GM18526 (cell line): ENCODE measurements around the gene FUOM.

ENCODE experiments used
- POLR2A ChIP-seq: IDR thresholded peaks from 3 replicates; pipeline ENCODE4 v1.6.1; 2011; ENCODE audit not compliant: insufficient read length; ENCODE audit errors: extremely low read depth

FUOM gene

DNA sequence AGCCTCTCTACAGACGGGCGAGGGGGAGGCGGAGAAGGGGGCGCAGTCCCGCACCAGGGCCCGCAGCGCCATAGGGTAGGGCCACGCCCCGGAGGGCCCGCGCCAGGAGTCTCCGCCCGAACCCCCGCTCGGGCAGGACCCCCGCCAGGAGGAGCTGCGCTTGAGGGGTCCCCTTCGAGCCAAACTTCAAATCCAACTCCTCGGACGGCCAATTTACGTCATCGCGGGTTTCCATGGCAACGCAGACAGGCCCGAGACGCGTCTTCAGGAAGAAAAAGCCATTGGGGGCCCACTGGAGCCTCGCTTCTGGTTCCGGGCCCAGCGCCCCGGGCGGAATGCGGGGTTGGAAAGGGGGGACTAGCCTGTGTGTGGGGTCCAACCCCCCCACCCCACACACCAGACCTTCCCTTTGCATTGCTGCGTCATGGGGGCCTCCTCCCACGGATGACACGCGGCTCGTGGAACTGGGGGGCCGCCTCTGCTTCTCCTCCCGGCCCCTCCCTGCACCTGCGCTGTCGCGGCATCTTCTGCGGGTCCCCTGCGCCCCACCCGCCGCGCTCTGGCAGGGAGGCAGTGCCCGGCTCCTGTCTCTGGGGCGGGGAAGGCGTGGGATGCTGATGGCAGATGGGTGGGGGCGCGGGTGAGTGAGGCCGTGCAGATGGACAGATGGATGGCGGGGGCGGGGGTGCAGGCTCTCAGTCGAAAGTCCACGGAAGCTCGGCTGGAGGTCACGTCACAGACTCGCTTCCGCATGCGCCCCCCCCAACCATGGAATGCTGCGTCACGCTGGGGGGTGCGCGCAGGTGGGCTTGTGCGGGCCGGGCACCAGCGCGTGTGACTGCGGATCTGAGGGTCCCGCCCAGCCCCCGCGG lies 22.3 kb downstream of the FUOM start:
- TF ChIP-seq POLR2A, result no peak

DNA sequence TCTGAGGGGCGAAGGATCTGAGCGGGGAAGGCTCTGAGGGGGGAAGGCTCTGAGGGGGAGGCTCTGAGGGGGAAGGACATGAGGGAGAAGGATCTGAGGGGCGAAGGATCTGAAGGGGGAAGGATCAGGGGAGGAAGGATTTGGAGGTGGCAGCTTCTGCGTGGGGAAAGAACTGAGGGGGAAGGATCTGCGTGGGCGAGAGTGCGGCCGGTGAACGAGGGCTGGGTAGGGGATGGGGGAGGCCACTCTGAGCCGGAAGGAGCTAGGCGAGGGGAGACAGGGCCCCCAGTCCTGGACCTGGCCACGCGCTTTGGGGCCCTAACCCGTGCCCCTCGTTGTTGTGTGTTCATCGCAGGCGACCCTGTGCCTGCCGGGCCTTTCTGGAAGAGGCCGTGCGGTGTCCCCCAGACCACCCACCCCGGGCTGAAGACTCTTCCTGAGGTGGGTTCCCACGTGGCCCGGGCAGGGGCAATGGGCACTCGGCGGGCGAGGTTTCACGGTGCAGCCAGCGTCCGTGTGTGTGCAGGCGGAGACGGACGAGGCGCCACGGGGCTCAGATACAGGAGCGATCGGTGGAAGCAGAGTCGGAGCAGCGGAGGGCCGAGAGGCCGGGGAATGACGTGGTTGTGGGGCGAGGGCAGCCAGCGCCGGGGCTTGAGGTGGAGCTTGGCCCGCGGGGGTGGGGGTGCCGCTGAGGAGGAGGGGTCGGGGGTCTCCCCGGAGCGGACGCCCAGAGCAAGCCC lies 23.1 kb downstream of the FUOM start:
- no peak for TF ChIP-seq POLR2A

DNA sequence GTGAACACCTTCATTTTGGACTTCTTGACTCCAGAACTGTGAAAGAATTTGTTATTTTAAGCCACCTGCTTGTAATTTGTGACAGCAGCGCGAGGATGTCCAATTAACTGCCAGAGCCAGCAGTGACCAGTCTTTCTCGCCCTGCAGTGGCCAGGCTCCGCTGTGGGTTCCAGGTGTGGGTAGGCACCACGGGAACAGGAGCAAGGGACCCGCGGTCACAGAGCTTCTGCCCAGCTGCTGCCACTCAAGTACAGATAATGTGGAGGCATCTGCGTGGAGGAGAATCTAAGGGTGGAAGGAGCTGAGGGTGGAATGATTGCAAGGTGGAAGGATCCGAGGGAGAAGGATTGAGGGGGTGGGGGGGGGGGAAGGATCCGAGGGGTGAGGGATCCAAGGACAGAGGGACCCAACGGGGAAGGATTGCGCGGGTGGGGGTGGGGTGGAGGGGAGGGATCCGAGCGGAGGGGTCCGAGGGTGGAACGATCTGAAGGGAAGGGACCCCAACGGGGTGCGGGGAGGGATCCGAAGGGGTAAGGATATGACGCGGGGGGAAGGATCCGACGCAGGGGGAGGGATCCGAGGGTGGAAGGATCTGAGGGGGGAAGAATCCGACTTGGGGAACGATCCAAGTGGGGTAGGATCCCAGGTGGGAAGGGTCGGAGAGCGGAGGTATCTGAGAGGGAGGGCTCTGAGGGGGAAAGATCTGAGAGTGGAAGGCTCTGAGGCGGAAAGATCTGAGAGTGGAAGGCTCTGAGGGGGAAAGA lies 24.7 kb downstream of the FUOM start:
- no peak for TF ChIP-seq POLR2A

DNA sequence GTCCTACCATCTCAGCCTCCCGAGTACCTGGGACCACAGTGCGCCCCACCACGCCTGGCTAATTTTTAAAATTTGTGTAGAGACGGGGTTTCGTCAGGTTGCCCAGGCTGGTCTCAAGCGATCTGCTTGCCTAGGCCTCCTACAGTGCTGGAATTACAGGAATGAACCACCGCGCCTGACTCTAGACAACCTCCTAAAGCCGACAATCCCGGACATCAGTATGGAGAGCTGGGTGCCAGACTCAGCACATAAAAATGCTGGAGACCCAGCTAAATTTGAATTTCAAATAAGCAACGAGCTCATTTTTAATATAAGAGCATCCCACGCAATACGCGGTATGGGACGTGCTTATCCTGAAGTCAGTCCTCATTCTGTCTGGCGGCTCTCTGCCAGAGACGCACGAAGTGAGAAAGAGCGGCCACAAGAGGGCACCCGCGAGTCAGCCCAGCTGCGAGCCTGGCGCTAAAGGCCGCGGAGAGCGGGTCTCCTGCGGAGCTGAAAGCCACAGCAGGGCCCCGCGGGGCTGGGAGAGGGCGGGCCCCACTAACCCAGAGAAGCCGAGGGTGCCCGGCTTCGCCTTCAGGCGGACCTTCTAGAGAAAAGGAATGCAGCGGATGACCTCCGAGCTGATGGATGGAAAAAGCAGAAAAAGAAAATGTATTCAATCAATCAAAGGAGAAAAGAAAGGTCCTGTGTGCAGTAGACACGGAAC lies 28.2 kb downstream of the FUOM start:
- no peak for TF ChIP-seq POLR2A

DNA sequence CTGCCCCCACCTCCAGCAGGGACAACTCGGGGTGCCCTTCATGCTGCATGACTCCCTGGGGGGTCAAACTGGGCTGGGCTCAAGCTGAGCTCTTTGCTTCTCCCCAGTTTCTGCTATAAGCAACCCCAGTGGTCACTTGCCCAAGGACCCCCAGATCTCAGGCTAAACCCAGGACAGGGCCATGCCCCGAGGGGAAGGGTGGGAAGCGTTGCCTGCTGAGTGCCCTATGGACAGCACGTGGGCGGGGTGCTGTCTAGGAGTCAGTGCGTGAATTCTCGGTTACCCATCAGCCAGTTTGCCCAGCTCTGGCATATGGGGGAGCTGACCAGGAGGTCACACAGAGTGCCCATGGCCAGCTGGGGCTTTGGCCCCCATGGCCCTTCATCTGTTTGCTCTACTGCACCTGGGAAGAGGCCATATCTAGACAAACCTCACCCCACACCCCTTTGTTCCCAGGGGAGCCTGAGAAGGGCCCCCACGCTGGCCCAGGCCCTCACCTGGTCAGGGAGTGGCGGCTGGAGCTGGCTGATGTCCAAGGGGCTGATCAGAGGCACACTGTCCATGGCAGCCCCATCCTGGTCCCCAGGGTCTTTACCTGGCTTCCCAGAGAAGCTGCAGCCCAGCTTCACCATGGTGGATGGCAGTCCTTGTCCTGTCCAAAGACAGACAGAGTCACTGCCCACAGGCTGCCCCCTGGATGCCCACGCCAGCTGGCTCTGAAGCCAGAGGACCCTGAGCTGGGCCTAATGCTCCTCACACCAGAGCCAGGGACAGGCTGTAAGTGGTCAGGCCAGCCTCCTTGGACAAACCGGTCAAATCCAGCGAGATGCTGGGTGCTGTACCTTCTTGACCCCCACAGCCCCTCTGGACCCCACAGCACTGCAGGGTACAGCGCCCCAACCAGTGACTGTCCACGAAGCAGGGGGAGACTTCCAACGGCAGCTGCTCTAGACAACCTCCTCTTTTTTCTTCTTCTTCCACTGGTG lies 29.2 kb downstream of the FUOM start:
- TF ChIP-seq POLR2A, result no peak

DNA sequence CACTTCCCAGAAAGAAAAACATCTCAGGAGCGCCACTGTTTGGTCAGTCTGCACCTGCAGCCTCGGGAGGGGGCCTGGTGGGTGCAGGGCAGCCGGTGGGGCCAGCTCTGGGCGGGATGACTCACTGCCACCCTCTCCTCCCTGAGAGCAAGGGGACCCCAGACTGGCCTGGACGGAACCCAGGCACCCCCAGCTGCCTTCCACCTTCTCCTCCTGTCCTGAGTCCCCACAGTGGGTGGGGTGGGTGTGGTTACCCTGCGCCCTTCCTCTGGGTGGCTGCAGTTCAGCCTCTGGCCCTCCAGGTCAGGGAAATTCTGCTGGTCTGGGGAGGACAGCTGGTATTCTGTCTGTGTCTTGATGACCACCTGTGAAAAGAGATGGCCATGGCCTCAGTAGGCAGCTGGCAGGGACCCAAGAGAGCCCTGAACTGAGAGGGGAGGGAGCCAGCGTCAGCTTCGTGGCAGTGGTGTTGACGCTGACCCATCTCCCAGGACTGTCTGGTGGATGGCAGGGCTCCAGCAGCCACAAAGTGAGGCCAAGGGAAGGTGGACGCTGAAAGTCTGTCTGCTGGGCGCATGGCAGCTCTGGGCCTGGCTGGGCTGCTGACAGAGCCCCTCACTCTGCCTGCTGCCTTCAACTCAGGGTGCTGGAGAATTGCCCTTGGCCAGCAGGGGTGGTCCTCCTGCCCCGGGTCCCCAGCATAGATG lies 30.0 kb downstream of the FUOM start:
- no peak for TF ChIP-seq POLR2A

DNA sequence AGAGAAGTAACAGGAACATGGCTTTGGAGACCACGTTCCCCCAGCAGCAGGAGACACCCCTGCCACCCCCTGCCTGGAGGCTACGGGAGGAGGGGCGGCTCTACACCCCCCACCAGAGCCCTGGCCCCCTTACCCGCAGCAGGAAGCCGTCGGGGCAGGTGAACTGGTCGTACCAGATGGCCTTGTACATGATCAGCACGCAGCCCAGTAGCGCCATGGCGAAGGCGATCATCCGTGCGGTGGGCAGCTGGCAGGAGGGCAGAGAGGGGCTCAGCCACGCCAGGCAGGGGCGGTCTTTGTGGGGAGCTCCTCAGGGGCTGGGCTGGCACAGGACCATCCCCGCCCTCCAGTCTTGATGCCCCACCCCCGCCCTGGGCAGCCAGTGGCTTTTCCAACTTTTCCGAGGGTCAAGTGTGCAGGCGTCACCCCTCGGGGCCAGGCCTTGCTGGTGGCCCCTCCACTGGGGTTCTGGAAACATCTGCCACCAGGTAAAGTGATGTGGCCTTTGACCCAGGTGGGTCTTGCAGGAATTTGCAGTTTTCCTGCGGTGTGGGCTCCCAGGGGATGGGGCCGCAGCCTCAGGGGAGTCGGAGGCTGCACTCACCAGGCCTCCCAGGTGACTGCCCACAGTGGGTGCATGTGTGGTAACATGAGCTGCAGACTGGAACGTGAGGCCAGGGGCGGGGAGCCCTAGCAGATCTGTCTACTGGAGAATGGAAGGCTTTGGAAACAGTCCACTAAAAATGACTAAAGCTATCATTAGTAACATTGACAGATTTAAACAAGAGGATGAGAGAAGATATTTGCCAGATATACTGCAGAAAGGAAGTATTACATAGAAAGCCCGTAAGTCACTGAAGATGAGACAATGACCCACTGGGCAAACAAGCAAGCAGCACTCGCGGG lies 30.8 kb downstream of the FUOM start:
- TF ChIP-seq POLR2A, result no peak

DNA sequence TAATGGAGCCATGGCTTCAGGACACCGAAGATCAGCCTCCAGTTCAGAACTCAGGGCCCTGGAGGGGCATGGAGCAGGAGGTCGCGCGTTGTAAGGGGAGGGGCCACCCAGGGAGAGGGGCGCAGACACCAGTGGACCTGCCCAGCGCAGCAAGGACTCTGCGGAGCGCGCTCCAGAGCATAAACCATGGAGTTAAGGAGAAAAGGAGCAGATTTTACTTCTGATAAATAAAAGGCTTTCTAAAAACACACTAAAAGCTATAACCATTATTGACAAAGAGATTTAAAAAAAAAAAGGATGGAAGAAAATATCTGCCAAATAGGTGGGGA lies 31.6 kb downstream of the FUOM start:
- no peak for TF ChIP-seq POLR2A

DNA sequence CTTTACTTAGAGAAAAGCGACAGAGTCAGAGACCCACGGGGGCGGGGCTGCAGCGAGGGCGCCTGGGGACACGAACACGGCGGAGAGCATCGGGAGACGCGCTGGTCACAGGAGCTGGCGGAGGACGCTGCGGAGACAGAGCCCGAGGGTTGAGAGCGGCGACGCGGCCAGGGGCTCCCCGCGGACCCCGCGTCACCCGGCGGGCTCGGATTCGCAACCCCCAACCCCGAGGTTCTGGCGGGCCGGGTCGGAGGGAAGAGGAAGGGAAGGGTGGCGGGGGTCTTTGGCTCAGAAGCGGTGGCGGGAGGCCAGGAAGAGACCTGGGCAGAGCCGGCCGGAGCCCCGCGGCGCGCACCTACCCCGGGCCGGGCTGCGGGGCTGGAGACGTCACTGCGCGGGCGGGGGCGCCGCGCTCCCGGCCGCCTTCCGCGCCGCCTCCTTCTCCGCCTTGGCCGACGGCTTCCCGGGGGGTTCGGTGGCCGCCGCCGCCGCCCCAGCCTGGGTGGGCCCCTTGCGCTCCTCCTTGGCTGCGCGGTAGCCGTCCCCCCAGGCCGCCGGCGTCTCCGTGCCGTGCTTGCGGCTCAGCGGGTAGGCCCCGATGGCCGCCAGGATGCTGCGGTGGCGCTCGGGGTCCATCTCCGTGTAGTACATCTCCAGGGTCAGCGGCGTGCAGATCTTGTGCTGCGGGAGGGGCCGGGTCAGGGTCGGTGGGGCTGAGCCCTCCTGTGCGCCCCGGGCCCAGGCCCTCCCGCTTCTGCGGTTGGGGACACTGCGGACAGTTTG lies 32.2 kb downstream of the FUOM start:
- no peak for TF ChIP-seq POLR2A

DNA sequence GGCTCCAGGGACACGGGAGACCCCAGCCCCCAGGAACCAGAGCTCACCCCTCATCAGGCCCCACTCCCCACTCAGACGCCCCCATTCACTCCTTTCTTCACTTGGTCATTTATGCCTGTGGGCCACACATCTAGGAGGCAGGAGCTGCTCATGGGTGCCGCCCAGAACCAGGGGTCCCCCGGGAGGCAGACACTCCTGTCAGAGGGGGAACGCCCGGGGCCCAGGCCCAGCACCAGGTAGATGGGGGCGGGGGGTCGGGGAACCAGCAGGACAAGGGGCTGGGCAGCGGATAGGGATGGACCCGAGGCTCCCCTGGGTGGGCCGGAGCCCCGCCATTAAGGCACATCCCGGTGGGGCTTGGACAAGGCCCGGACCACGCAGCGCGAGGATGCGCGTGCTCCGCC lies 33.0 kb downstream of the FUOM start:
- TF ChIP-seq POLR2A, result no peak

DNA sequence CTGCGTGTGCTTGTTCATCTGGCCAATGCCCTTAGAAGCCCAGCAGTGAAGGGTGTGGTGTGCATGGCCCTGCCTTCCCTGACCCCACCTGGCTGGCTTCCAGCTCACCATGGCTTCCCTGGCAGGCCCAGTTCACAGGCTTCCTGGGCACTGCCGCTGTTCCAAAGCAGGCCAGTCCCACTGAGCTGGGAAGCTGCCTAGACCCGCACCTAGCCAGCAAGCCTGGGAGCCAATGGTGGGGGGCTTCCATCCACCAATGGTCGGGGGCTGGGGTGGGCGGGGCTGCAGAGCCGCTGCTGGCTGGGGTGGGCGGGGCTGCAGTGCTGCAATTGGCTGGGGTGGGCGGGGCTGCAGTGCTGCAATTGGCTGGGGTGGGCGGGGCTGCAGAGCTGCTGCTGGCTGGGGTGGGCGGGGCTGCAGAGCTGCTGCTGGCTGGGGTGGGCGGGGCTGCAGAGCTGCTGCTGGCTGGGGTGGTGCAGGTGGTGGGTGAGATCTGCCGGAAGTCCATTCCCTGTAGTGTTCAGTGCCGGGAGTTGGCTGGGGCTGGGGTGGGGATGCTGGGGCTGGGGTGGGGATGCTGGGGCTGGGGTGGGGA lies 33.5 kb downstream of the FUOM start:
- TF ChIP-seq POLR2A, result no peak

DNA sequence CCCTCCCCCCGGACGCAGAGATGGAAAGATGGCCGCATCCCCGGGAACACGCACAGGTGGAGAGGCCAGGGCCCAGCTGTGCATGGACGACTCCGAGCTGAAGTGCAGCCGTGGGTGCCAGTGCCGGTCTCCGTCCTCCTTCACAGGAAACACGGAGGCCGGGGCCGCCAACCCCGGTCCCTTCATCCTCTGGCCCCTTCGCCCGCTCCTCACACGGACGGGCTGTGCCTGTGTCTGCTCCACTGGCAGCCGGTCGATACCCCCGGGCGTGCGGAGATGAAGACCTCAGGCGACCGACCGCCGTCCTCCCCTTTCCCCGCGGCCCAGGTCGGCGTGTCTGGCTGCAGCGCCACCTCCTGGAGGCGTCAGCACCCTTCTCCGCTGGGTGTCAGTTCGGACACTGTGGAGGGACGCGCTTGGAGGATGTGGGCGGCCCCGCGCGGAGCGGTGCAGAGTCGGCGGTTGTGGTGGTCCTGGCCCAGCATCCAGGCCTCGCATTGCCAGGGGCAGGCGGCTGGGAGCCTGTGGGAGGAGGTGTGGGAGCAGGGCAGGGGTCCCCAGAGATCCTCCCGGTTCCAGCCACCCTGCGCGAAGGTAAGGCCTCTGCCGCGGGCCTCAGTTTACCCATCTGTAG lies 39.2 kb downstream of the FUOM start:
- TF ChIP-seq POLR2A, result no peak
